ENCODE data around the gene HCFC1R1.
A peak's percentile ranks its signal among the peaks of the same experiment; 100 is the strongest.

The HCFC1R1 gene

DNA sequence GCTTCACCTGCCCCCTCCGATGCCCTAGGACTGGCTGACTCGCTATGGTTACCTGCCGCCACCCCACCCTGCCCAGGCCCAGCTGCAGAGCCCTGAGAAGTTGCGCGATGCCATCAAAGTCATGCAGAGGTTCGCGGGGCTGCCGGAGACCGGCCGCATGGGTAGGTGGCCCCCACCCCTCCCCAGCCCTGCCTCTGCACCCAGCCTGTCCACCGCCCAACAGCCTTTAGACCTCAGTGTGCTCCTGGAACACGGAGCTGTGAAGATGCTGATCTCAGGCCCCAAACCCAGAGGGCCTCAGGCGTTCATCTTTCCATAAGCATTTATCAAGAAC lies 23.6 kb upstream of the HCFC1R1 start:
- no peak overlapping the region for H3K4me3 ChIP-seq (ENCODE audit: low read length)
- TF ChIP-seq, protein P1, sequence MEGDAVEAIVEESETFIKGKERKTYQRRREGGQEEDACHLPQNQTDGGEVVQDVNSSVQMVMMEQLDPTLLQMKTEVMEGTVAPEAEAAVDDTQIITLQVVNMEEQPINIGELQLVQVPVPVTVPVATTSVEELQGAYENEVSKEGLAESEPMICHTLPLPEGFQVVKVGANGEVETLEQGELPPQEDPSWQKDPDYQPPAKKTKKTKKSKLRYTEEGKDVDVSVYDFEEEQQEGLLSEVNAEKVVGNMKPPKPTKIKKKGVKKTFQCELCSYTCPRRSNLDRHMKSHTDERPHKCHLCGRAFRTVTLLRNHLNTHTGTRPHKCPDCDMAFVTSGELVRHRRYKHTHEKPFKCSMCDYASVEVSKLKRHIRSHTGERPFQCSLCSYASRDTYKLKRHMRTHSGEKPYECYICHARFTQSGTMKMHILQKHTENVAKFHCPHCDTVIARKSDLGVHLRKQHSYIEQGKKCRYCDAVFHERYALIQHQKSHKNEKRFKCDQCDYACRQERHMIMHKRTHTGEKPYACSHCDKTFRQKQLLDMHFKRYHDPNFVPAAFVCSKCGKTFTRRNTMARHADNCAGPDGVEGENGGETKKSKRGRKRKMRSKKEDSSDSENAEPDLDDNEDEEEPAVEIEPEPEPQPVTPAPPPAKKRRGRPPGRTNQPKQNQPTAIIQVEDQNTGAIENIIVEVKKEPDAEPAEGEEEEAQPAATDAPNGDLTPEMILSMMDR (IDR thresholded peaks at IDR 0.05; ENCODE audit: insufficient read depth, low read depth, low read length, missing control alignments), result no peak
- no peak for DNase-seq (ENCODE audit: low read depth)

DNA sequence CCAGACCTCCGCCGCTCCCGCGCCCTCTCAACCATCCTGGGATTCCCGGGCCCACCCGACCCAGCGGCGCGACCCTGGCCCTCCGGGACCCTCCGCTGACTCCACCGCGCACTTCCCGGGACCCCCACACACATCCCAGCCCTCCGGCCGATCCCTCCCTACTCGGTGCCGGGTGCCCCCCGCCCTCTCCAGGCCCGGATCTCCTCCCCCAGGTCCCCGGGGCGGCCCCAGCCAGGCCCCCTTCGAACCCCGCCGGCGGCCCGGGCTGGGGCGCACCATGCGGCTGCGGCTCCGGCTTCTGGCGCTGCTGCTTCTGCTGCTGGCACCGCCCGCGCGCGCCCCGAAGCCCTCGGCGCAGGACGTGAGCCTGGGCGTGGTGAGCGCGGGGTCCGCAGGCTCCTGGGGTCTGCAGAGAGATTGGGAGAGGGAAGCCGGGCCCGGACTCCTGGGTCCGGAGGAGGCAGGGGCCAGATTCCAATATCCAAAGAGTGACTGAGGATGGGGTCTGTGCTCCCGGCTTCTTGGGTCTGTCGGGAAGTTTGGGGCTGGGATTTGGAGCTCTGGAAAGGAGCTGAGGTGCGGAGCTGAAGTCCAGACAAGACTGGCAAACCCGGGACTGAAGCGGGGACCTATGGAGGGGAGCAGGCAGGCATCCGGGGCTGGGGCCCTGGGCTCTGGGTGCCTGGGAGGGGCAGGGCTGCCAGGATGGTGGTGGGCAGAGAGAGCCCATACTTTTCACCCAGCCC lies 23.1 kb upstream of the HCFC1R1 start:
- H3K4me3 ChIP-seq (ENCODE audit: low read length), result no peak overlapping the region
- DNase-seq (ENCODE audit: low read depth), result no peak
- TF ChIP-seq, protein P1 (IDR thresholded peaks at IDR 0.05; ENCODE audit: insufficient read depth, low read depth, low read length, missing control alignments), result no peak

DNA sequence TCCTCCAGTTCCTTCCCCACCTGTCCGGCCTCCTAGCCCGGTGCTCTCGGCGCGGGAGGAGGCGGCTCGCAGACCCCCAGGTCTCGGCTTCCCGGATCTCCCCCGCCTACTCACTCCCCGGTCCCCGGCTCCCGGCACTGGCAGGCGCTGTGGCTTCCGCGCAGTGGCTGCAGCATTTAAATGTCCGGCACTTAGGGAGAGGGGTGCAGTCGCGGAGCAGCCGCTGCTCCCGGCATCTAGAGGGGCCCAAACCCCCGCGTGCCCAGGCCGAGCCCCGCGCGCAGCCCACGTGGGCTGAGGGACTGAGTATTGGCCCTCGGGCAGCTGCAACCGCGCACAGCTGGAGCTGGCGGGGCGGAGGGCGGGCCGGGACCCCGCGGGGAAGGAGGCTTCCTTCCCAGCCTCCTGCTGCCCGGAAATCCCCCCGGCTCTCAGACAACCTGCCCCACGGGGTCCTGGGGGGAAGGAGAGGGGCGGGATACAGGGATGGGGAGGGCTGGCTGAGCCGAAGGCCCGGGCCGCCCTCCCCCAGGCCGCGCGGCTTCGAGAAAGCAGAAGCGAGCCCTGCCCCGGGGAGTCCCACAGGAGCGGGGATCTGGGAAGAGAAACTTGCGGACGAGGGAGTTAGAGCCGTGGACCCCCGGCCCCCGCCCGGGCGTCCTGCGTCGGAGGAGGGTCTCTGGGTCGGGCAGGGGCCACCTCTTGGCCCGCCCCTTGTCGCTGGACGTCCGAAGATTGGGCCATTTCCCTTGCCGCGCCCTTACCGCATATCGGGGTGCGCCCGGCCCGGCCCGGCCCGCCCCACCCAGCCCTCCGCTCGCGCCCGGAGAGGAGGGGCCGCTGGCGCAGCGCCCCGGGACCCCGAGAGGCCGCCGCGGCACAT lies 22.3 kb upstream of the HCFC1R1 start, which contains the start of gene MMP25:
Gene MMP25 (plus strand): TSS at position 804 of the 883 bp plus-strand sequence. CDS start 357 bp downstream, outside the sequence.
- TF ChIP-seq, protein P1 (IDR thresholded peaks at IDR 0.05; ENCODE audit: insufficient read depth, low read depth, low read length, missing control alignments), result no peak
- peak within 1 kb of the TSS; percentile 37 for H3K4me3 ChIP-seq (ENCODE audit: low read length)
- DNase-seq (ENCODE audit: low read depth), result no peak

DNA sequence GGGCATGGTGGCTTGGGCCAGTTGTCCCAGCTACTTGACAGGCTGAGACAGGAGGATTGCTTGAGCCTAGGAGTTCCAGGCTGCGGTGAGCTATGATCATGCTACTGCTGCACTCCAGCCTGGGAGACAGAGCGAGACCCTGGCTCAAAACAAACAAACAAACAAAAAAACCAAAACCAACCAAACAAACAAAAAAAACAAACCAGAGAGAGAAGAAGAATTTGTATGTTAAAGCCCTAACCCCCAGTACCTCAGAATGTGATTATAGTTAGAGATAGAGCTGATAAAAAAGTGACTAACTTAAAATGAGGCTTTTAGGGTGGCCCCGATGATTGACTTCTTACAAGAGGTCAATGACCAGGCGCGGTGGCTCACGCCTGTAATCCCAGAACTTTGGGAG lies 21.0 kb upstream of the HCFC1R1 start:
- no peak overlapping the region for H3K4me3 ChIP-seq (ENCODE audit: low read length)
- TF ChIP-seq, protein P1 (IDR thresholded peaks at IDR 0.05; ENCODE audit: insufficient read depth, low read depth, low read length, missing control alignments), result no peak
- no peak for DNase-seq (ENCODE audit: low read depth)

DNA sequence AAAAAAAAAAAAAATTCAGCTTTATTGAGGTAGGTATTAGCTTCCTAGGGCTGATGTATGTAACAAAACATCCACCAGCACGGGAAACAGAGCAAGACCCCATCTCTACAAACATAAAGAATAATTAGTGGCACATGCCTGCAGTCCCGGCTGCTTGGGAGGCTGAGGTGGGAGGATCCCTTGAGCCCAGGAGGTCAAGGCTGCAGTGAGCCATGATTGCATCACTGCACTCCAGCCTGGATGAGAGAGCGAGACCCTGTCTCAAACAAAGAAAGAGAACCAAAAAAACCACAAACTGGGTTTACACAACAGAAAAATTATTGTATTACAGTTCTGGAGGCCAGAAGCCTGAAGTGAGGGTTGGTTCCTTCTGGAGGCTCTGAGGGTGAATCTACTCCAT lies 18.6 kb upstream of the HCFC1R1 start:
- TF ChIP-seq, protein P1 (IDR thresholded peaks at IDR 0.05; ENCODE audit: insufficient read depth, low read depth, low read length, missing control alignments), result no peak
- DNase-seq (ENCODE audit: low read depth), result no peak
- H3K4me3 ChIP-seq (ENCODE audit: low read length), result no peak overlapping the region

DNA sequence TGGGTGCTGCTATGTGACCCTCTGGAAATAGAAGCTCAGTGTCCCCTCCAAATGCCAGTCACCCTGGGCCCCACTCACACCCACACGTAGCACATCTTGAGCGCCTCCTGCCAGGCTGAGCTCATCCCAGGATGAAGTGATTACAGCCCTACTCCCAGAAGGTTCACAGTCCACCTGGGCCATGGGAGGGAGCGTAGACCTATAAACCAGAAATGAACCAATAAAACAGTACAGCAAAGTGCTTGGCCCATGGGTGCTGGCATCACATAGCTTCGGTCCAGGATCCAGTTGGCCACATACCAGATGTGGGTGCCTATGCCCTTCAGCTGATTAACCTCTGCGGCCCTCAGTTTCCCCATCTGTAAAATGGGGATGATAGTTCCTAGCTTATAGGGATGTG lies 15.2 kb upstream of the HCFC1R1 start:
- no peak for DNase-seq (ENCODE audit: low read depth)
- no peak overlapping the region for H3K4me3 ChIP-seq (ENCODE audit: low read length)
- TF ChIP-seq, protein P1 (IDR thresholded peaks at IDR 0.05; ENCODE audit: insufficient read depth, low read depth, low read length, missing control alignments), result no peak
